GM20000 (cell line): ENCODE results near the gene ADCY2.

Experiments
- DNase-seq: peaks from one replicate; pipeline ENCODE4 v3.0.0; 2012; ENCODE audit warnings: low spot score
- CTCF ChIP-seq: IDR thresholded peaks from 2 replicates; pipeline ENCODE4 v1.5.1; 2012; ENCODE audit warnings: mild to moderate bottlenecking, control low read depth; ENCODE audit errors: extremely low read depth, missing control alignments

Gene ADCY2

GRCh38 chr5:7586480-7586879 is 190.5 kb downstream of the ADCY2 start:
- no peak for DNase-seq
- no peak for TF ChIP-seq CTCF

- DNase-seq: no peak
- TF ChIP-seq CTCF: no peak
These were observed 193.9 kb downstream of the ADCY2 start for GRCh38 chr5:7589800-7590199.

- DNase-seq: peak; percentile 6
- TF ChIP-seq CTCF: no peak
These were observed 197.0 kb downstream of the ADCY2 start for GRCh38 chr5:7592910-7593309.

- TF ChIP-seq CTCF: no peak
These were observed 201.2 kb downstream of the ADCY2 start for GRCh38 chr5:7597059-7597642.

GRCh38 chr5:7606840-7607465 is 211.0 kb downstream of the ADCY2 start:
- no peak for DNase-seq
- no peak for TF ChIP-seq CTCF

More at GRCh38 chr5:7597059-7597642, 201.2 kb downstream of the ADCY2 start:
- no peak for DNase-seq

- DNase-seq: no peak
These were observed 212.8 kb downstream of the ADCY2 start for GRCh38 chr5:7608772-7609171.

More at GRCh38 chr5:7608772-7609171, 212.8 kb downstream of the ADCY2 start:
- TF ChIP-seq CTCF: no peak
